Activated B cell treated with CpG ODN at 0.5 μM for 24 hours (primary cell): Measurements from ENCODE around the gene HPGD. TPM values are rescaled to one million over a fixed set of nuclear protein-coding genes. Genes with fewer than 3 reads are reported as not detected.

Source experiments
- ATAC-seq: fragments of 200-7000 bp; cut with Tn5 transposase; one replicate; pipeline ENCODE4 v1.10.0; 2021; ENCODE audit warnings: low read depth, mild to moderate bottlenecking, moderate library complexity
- CTCF ChIA-PET: fragments of 350-600 bp; sonication (Branson Sonifier 250); formaldehyde crosslinking; loops from one replicate; lab custom pipeline; 2021; ENCODE audit warnings: antibody characterized with exemption; lab: Charles Lee
- POLR2A ChIA-PET: fragments of 350-600 bp; sonication (Branson Sonifier 250); formaldehyde crosslinking; loops from one replicate; lab custom pipeline; 2021; ENCODE audit warnings: antibody characterized with exemption; lab: Charles Lee
- DNase-seq: peaks from one replicate; pipeline ENCODE4 v3.0.0; 2022
- H3K27ac Mint-ChIP-seq: one replicate; pipeline ENCODE4 v1.8.0; 2020; ENCODE audit warnings: mixed read lengths
- H3K27me3 Mint-ChIP-seq: one replicate; pipeline ENCODE4 v1.8.0; 2021; ENCODE audit warnings: mixed read lengths
- H3K36me3 Mint-ChIP-seq: one replicate; pipeline ENCODE4 v1.8.0; 2021; ENCODE audit warnings: low read depth, mixed read lengths
- H3K4me1 Mint-ChIP-seq: one replicate; pipeline ENCODE4 v1.8.0; 2021; ENCODE audit warnings: mixed read lengths
- H3K4me3 Mint-ChIP-seq: one replicate; pipeline ENCODE4 v1.8.0; 2020; ENCODE audit warnings: mild to moderate bottlenecking, mixed read lengths
- H3K9me3 Mint-ChIP-seq: one replicate; pipeline ENCODE4 v1.8.0; 2020; ENCODE audit warnings: mixed read lengths
- intact Hi-C: fragments of 100-400 bp; cut with micrococcal nuclease; formaldehyde crosslinking; loops from one replicate; pipeline ENCODE4 v1.15.1; 2024
- total RNA-seq: library from RNA; stranded (reverse); gene quantifications from 2 replicates; pipeline ENCODE4 v1.2.3, GENCODE V29; 2022
- TF ChIP-seq, protein P1 (sequence below): fragments of 200-600 bp; IDR thresholded peaks from one replicate; pipeline ENCODE4 v1.8.0; 2022; ENCODE audit warnings: antibody characterized with exemption, mild to moderate bottlenecking

The HPGD gene
- total RNA-seq, 1 donor from 2014 or later: not detected

DNA sequence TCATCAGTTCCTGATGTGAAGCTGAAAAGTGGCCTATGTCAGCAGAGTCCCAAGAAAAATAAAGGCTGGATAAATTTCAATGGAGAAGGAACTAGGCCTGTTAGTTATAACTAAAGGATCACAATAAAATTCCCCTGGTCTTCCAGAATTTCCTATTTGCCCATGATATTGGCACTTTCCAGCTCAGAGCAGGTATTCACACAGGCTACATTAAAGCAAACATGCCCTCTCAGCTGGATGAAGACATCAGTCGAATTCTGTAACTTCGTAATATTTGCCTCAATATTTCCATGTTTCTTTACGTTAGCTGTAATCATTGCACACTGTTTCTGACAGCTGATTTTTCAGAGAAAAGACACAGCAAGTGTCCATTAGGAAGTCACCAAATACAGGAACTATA is 9.5 kb downstream of the HPGD start:
- TF ChIP-seq, protein P1, sequence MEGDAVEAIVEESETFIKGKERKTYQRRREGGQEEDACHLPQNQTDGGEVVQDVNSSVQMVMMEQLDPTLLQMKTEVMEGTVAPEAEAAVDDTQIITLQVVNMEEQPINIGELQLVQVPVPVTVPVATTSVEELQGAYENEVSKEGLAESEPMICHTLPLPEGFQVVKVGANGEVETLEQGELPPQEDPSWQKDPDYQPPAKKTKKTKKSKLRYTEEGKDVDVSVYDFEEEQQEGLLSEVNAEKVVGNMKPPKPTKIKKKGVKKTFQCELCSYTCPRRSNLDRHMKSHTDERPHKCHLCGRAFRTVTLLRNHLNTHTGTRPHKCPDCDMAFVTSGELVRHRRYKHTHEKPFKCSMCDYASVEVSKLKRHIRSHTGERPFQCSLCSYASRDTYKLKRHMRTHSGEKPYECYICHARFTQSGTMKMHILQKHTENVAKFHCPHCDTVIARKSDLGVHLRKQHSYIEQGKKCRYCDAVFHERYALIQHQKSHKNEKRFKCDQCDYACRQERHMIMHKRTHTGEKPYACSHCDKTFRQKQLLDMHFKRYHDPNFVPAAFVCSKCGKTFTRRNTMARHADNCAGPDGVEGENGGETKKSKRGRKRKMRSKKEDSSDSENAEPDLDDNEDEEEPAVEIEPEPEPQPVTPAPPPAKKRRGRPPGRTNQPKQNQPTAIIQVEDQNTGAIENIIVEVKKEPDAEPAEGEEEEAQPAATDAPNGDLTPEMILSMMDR: no peak
- Mint-ChIP-seq H3K9me3 (no peaks in the 10 kb centered on the region), H3K36me3 (no peaks in the 10 kb centered on the region), H3K27me3 (no peaks in the 10 kb centered on the region), H3K4me1 (no peaks in the 10 kb centered on the region), H3K27ac (no peak overlapping the region), H3K4me3 (no peak overlapping the region)
- POLR2A ChIA-PET: no interaction called here
- DNase-seq (no peak), ATAC-seq (no peak)
- intact Hi-C loops: no loop called here
- CTCF ChIA-PET: no interaction called here

DNA sequence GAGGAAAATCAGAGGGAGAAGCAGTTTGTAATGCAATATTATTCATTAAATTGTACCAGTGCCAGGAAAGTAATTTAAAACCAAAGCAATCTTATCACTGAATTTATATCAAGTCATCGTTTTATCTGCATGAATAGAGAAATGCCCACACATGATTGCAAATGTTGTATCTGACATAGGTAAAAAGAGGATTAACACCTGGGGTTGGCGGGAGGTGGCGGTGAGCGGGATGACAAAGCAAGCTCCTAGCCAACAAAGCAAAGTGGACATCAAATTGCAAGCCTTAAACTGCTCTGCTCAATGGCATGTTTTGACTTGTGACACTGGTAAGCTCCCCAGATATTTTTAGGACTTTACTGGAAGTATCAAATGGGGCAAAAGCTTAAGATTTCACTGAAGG is 16.4 kb downstream of the HPGD start:
- ATAC-seq (no peak), DNase-seq (no peak)
- ChIA-PET POLR2A (no interaction called here), CTCF (no interaction called here)
- Mint-ChIP-seq H3K4me1 (no peaks in the 10 kb centered on the region), H3K4me3 (no peak overlapping the region), H3K27me3 (no peaks in the 10 kb centered on the region), H3K27ac (no peak overlapping the region), H3K36me3 (no peaks in the 10 kb centered on the region), H3K9me3 (no peaks in the 10 kb centered on the region)
- TF ChIP-seq, protein P1: no peak
- intact Hi-C loops: no loop called here

DNA sequence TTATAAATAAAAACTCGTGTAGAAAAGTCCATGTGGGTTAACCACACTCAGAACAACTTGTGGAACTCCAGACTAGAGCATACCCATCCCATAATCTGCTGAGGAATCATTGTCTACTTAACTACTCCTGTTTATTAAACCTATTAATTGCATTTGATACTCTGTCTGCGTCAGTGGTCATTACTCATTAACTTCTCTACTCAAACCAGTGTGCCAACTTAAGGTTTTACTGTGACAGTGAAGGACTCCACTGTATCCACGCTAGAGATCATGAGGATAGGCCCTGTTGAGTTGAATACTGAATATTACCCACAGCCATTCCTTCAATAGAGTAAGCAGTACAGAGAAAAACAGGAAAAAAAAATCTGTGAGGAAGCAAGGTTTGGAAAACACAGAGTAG is 17.3 kb downstream of the HPGD start:
- H3K9me3 Mint-ChIP-seq: no peaks in the 10 kb centered on the region
- H3K4me3 Mint-ChIP-seq: no peak overlapping the region
- H3K4me1 Mint-ChIP-seq: no peaks in the 10 kb centered on the region
- CTCF ChIA-PET: no interaction called here
- intact Hi-C loops: no loop called here
- no peaks in the 10 kb centered on the region for H3K36me3 Mint-ChIP-seq
- DNase-seq (no peak), ATAC-seq (no peak)
- H3K27ac Mint-ChIP-seq: no peak overlapping the region
- TF ChIP-seq, protein P1: no peak
- no peaks in the 10 kb centered on the region for H3K27me3 Mint-ChIP-seq
- POLR2A ChIA-PET: no interaction called here

DNA sequence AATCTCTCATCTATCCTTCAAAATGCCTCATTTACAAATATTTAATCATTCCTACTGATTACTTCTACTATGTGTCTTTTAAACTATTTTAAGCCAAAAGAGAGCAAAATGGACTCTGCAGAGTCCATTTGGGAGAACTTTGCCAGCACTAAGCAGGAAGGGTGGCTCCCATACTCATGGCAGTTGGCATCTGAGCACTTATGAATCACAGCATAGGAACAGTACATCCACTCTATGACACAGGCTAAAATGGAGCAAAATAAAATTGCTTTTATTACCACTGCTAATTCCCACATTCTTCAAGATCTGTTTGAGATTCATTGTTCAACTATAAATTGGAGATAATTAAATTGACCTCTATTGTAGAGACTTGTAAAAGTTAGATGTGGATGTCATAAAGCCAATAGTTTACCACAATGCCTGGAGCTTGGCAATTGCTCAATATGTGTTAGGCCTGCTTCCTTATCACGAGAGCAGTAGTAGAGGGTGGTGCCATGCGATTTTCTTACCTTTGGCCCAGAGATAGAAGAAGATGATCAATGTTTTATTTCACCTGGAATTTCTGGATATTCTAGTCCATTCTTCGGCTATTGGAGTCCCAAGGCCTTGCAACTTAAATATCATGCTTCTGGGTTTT is 19.1 kb downstream of the HPGD start:
- TF ChIP-seq, protein P1: no peak
- intact Hi-C loops: no loop called here
- Mint-ChIP-seq H3K27ac (no peak overlapping the region), H3K4me3 (no peak overlapping the region), H3K27me3 (no peaks in the 10 kb centered on the region), H3K9me3 (no peaks in the 10 kb centered on the region), H3K4me1 (no peaks in the 10 kb centered on the region), H3K36me3 (no peaks in the 10 kb centered on the region)
- DNase-seq (no peak), ATAC-seq (no peak)
- CTCF ChIA-PET: no interaction called here
- POLR2A ChIA-PET: no interaction called here

DNA sequence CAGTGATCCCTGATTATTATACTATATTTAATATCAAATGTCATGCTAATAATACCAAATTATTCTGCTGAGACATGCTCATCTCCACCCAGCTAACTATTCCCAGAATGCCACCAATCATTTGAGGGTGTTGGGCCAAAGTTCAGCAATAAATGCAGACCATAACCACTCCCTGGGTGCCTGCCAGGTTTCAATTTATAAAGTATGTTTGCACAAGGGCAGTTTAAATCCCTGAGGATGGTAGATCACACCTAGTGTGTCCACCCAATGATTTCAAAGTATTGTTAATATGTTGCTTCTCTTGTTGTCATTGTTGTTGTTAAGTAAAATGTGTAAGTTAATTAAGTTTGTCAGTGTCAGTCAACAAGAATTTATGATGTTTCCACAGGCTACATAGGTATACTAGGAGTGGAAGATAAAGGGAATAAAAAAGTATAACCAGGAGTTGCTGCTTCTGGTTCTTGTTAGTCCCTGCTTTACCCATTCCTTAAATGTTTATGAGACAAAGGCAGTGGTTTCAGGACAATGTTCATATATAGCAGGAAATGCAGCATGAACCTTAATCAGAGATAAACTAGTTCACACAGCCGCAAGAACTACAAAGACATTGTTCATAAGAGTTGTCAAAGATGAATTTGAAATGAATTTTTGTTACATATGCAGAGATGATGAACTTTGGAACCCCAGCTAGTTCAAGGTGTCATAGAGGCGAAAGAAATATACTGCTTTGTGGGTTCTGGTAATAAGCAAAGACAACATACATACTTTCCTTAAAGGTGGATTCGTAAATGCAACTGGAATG is 25.5 kb downstream of the HPGD start:
- ChIA-PET CTCF (no interaction called here), POLR2A (no interaction called here)
- H3K9me3 Mint-ChIP-seq: no peaks in the 10 kb centered on the region
- no peak for ATAC-seq
- no peaks in the 10 kb centered on the region for H3K4me1 Mint-ChIP-seq
- no peak overlapping the region for H3K4me3 Mint-ChIP-seq
- H3K27me3 Mint-ChIP-seq: no peaks in the 10 kb centered on the region
- no peak overlapping the region for H3K27ac Mint-ChIP-seq
- TF ChIP-seq, protein P1: no peak
- H3K36me3 Mint-ChIP-seq: no peaks in the 10 kb centered on the region
- DNase-seq: no peak
- intact Hi-C loops: no loop called here
